ENCODE measurements around the gene AGBL3. TPM values are rescaled to one million over a fixed set of nuclear protein-coding genes. Genes with fewer than 3 reads are reported as not detected.

Gene AGBL3
- total RNA-seq, 1 donor from 2014 or later, result 0.91 TPM

- H3K4me1 ChIP-seq (ENCODE audit: insufficient read depth, low read length), result no peaks in the 10 kb centered on the region
- DNase-seq (ENCODE audit: low read depth), result no peak
- Mint-ChIP-seq H3K27me3 (ENCODE audit: low read depth, unreplicated experiment) (no peaks in the 10 kb centered on the region), H3K36me3 (ENCODE audit: low read depth, unreplicated experiment) (no peaks in the 10 kb centered on the region), H3K4me1 (ENCODE audit: low read depth, unreplicated experiment) (peaks cover 2% of the 10 kb centered on the region), H3K27ac (ENCODE audit: unreplicated experiment) (peak overlapping the region; percentile 5), H3K4me3 (ENCODE audit: unreplicated experiment) (no peak overlapping the region), H3K9me3 (ENCODE audit: unreplicated experiment) (peaks cover 2% of the 10 kb centered on the region)
- no peak overlapping the region for H2AFZ ChIP-seq (ENCODE audit: low read depth, low read length)
- no peaks in the 10 kb centered on the region for H3K27me3 ChIP-seq (ENCODE audit: insufficient read depth, low read length)
- H3K79me2 ChIP-seq (ENCODE audit: insufficient read depth, low read length), result no peaks in the 10 kb centered on the region
- H3K4me3 ChIP-seq (ENCODE audit: insufficient read depth, low read depth, low read length), result no peak overlapping the region
- H4K20me1 ChIP-seq (ENCODE audit: insufficient read depth, low read length), result no peaks in the 10 kb centered on the region
- TF ChIP-seq CTCF (IDR thresholded peaks at IDR 0.05; ENCODE audit: insufficient read depth, low read depth, low read length), result no peak
- no peak for TF ChIP-seq EZH2 (IDR thresholded peaks at IDR 0.05; ENCODE audit: insufficient read depth, low read length)
- H3K9ac ChIP-seq (ENCODE audit: low read length), result no peak overlapping the region
- H3K4me2 ChIP-seq (ENCODE audit: low read length), result peak overlapping the region; percentile 46
- H3K9me3 ChIP-seq (ENCODE audit: insufficient read depth, low read depth, low read length), result no peaks in the 10 kb centered on the region
- H3K36me3 ChIP-seq (ENCODE audit: insufficient read depth, low read length), result no peaks in the 10 kb centered on the region
- FAIRE-seq, result no peak
- no peak overlapping the region for H3K27ac ChIP-seq (ENCODE audit: low read depth, low read length)
Measured at GRCh38 chr7:135147341-135147898, 161.1 kb downstream of the AGBL3 start.

GRCh38 chr7:135147899-135148721, 161.8 kb downstream of the AGBL3 start, which contains the start of gene TMEM140:
Gene TMEM140 (plus strand): TSS chr7:135148072. CDS start chr7:135164442, 16,370 bp downstream.
- Mint-ChIP-seq H3K36me3 (ENCODE audit: low read depth, unreplicated experiment) (no peaks in the 10 kb centered on the region), H3K9me3 (ENCODE audit: unreplicated experiment) (peaks cover 6% of the 10 kb centered on the region), H3K4me1 (ENCODE audit: low read depth, unreplicated experiment) (peaks cover 2% of the 10 kb centered on the region), H3K27ac (ENCODE audit: unreplicated experiment) (peak within 1 kb of the TSS; percentile 5), H3K4me3 (ENCODE audit: unreplicated experiment) (no peak within 1 kb of the TSS), H3K27me3 (ENCODE audit: low read depth, unreplicated experiment) (no peaks in the 10 kb centered on the region)
- Histone ChIP-seq H2AFZ (ENCODE audit: low read depth, low read length) (peak within 1 kb of the TSS; percentile 46), H3K9ac (ENCODE audit: low read length) (no peak within 1 kb of the TSS), H3K27ac (ENCODE audit: low read depth, low read length) (no peak within 1 kb of the TSS), H3K4me1 (ENCODE audit: insufficient read depth, low read length) (no peaks in the 10 kb centered on the region), H3K9me3 (ENCODE audit: insufficient read depth, low read depth, low read length) (no peaks in the 10 kb centered on the region), H3K79me2 (ENCODE audit: insufficient read depth, low read length) (no peaks in the 10 kb centered on the region), H3K36me3 (ENCODE audit: insufficient read depth, low read length) (no peaks in the 10 kb centered on the region), H3K4me2 (ENCODE audit: low read length) (peak within 1 kb of the TSS; percentile 46), H3K4me3 (ENCODE audit: insufficient read depth, low read depth, low read length) (no peak within 1 kb of the TSS), H3K27me3 (ENCODE audit: insufficient read depth, low read length) (no peaks in the 10 kb centered on the region), H4K20me1 (ENCODE audit: insufficient read depth, low read length) (no peaks in the 10 kb centered on the region)
- no peak for DNase-seq (ENCODE audit: low read depth)
- FAIRE-seq, result no peak
- TF ChIP-seq CTCF (IDR thresholded peaks at IDR 0.05; ENCODE audit: insufficient read depth, low read depth, low read length) (no peak), EZH2 (IDR thresholded peaks at IDR 0.05; ENCODE audit: insufficient read depth, low read length) (no peak)

All from astrocyte (in vitro differentiated cells and primary cell).